Activated gamma-delta T cell treated with anti-CD3 and anti-CD28 coated beads, Interleukin-2, amount 50 U/mL, for 16 hours (primary cell): ENCODE results near the gene ANTXR2.
"Not testable (repeated sequence)": the region's sequence is repeated elsewhere in the genome, so short reads cannot be mapped to it uniquely, and the experiment has no call there.

Source experiments
- DNase-seq: peaks from one replicate; pipeline ENCODE4 v3.0.0-alpha.2; 2020; ENCODE audit warnings: low read depth

The ANTXR2 gene

DNA sequence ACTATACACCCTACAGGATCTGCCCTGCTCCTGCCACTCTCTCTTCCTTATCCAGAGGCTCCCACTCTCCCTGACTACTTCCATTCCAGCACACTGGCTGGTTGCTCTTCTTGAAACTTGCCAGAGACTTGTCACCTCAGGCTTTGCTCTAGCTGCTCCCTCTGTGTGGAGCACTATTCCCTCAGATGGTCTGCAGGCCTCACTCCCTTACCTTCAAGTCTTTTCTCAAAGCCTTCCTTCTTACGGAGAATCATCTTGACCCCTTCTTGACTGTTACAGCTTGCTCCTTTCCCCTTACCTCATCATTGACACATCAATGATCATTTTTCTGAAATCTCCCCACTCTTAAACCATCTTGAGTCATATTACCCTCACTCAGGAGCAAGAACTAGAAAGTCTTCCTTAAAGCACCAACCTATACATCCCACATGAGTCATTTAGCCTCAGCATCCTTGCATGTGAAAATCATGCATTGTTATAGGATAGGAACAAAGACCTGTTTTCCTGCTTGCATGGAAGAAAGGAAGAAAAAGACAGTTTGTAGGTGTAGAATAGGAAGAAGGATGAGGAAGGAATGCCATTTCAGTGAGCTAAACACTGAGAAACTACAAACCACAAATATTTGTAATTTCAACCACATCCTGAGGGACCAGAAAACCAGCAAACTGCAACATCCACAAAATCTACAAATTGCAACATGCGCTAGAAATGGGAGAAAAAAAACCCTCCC is 55.7 kb downstream of the ANTXR2 start:
- no peak for DNase-seq

GRCh38 chr4:80016506-80016905 is 56.5 kb downstream of the ANTXR2 start:
- no peak for DNase-seq

- DNase-seq = no peak
These were observed 57.4 kb downstream of the ANTXR2 start for GRCh38 chr4:80015407-80016189.

GRCh38 chr4:80014531-80014930 is 58.5 kb downstream of the ANTXR2 start:
- DNase-seq = no peak

- DNase-seq = no peak
These were observed 60.7 kb downstream of the ANTXR2 start for GRCh38 chr4:80012291-80012690.

GRCh38 chr4:80011636-80012236 is 61.3 kb downstream of the ANTXR2 start:
- no peak for DNase-seq

DNA sequence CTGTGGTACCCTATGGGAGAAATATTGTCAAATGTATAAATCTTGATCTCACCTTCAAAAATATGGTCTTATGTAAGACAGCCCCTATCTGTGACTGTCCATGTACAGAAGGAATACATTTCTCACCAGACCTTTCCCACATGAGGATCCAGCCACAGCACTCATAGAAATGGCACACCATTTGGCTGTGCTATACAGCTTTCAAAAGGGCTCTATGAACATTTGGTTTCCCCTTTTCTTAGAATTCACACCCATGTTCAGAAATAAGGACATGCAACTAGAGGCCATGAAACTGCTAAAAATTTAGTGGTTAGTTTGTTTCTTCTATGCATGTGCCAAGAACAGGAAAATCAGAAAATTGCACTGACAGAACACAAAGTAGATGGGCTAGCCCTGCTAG is 62.7 kb downstream of the ANTXR2 start:
- no peak for DNase-seq

GRCh38 chr4:80009806-80010205 is 63.2 kb downstream of the ANTXR2 start:
- no peak for DNase-seq

GRCh38 chr4:80008971-80009370 is 64.1 kb downstream of the ANTXR2 start:
- DNase-seq = no peak

DNA sequence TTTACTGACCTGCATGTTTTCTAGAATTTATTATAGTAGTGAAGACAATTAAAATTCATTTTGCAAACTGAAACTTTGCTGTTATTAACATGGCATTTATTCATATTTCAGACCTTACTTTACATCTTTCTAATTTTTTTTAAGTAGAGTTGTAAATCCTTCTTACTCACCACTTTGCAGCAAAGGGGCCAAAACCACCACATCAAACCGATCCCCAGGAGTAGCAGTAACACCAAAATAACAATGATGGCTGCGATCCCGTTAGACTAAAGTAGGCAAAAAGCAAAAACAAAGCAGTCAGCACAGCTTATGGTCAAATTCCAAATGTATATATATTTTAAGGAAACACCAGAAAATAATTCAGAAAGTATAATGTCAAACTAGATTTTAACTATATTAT is 64.7 kb downstream of the ANTXR2 start:
- no peak for DNase-seq

DNA sequence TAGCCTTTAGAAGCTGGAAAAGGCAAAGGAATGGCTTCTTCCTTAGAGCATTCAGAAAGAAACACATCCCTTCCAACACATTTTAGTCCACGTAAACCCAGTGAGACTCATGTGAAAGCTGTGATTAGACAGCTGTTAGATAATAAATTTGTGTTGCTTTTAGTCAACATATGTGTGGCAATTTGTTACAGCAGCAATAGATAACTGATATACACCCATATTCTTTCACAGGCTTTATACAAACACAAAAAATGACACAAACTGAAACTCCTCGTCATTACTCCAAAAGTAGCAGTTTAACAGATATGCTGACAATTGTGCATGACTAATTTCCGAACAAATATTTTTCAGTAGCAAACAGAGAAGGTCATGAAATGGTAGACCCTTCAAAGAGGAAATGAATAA is 65.3 kb downstream of the ANTXR2 start:
- DNase-seq = no peak

- DNase-seq = no peak
These were observed 65.9 kb downstream of the ANTXR2 start for GRCh38 chr4:80006935-80007744.

DNA sequence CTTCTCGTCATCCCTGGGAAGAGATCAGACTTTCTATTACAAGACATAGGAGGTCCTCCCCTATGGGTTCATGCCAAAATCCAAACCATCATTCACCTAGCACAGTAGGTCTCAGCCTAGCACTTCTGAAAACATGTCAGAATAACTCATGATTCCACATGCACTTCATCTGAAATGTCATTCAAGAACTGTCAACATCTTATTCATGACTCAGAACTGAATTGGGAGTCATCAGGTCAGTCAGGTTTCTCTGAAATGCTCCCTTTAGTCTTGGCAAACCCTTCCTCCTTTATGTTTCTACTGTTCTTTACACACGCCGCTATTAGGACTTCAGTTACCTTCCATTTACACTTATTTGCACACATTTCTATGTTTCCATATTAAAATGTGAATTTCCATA is 67.2 kb downstream of the ANTXR2 start:
- DNase-seq = no peak

DNA sequence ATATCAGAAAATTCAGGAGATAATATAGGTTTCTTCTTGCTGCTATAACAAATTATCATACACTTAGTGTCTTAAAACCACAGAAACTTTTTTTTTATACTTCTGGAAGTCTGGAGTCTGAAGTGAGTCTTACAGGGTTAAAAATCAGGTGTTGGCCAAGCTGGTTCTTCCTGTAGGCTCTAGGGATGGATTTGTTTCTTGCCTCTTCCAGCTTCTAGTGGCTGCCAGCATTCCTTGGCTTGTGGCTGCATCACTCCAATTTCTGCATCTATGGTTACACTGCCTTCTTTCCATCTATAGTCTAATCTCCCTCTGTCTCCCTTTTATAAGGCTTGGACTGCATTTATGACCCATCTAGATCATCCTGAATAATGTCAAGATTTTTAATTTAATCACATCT is 68.7 kb downstream of the ANTXR2 start:
- DNase-seq = no peak

- not testable (repeated sequence) for DNase-seq
These were observed 70.5 kb downstream of the ANTXR2 start for GRCh38 chr4:80002559-80002958.

DNA sequence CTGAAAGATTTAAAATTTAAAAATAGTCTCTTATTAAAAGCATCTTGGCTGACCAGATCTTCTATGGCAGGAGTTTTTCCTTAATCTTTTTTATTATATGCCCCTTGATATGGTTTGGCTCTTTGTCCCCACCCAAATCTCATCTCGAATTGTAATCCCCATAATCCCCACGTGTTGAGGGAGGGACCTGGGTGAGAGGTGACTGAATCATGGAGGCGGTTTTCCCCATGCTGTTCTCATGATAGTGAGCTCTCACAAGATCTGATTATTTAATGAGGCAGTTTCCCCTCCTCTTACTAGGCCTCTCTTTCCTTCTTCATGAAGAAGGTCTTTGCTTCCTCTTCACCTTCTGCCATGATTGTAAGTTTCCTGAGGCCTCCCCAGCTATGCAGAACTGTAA is 74.0 kb downstream of the ANTXR2 start:
- DNase-seq = not testable (repeated sequence)

GRCh38 chr4:79998201-79998600 is 74.8 kb downstream of the ANTXR2 start:
- no peak for DNase-seq

DNA sequence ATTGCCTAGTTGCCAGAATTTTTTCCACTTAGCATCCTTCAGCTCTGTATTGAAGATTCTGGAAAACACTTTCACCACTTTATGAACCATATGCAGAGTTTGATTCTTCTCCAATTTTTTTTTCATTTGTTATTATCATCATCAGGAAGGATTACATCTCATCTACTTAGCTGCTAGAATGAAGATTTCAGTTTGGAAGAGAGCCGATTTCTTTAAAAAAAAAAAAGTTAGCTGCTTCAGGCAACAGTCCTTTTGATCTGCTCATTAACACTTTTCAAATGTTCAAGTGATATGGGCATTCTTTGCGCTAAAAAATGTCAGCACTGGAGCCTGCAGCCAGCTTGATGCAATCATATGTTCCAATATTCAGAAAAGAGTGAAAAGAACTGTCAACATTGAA is 76.2 kb downstream of the ANTXR2 start:
- DNase-seq = no peak

DNA sequence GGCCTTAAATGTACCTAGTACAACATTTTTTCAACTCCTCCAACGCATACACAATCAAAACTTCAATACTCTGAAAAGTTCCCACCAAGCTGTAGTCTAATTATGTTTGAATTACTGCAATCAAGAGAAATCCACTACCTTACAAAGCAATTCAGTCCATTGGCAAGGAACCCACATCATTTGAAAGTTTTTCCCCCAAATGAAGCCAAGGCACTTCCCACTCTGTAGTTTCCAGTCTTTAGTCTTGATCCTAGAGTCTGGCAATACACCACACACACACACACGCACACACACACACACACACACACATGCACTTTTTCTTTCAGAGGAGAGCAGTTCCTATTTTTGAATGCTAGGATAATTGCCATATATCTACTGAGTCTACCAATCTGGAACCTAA is 79.6 kb downstream of the ANTXR2 start:
- DNase-seq = no peak

- DNase-seq = no peak
These were observed 81.4 kb downstream of the ANTXR2 start for GRCh38 chr4:79991601-79992000.

DNA sequence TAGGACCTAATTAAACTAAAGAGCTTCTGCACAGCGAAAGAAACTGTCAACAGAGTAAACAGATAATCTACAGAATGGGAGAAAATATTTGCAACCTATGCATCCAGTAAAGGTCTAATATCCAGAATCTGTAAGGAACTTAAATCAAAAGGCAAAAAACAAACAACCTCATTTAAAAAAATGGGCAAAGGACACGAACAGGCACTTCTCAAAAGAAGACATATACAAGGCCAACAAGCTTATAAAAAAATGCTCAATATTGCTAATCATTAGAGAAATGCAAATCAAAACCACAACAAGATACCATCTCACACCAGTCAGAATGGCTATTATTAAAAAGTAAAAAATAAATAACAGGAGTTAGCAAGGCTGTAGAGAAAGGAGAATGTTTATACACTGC is 81.9 kb downstream of the ANTXR2 start:
- not testable (repeated sequence) for DNase-seq

DNA sequence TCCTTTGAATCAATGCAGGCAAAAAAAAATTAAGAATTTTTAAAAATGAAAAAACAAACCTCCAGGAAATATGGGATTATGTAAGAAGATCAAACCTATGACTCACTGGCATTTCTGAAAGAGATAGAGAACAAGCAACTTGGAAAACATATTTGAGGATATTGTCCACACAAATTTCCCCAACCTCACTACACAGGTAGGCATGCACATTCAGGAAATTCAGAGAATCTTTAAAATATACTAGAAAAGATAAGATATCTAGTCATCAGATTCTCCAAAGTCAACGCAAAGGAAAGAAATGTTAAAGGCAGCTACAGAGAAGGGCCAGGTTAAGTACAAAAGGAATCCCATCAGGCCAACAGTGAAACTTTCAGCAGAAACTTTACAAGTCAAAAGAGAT is 85.6 kb downstream of the ANTXR2 start:
- DNase-seq = no peak
